Activated CD8-positive, alpha-beta memory T cell treated with anti-CD3 and anti-CD28 coated beads, Interleukin-2, amount 50 U/mL, for 48 hours (primary cell): Measurements from ENCODE around the gene ZHX3.

ENCODE experiments used
- DNase-seq: peaks from one replicate; pipeline ENCODE4 v3.0.0-alpha.2; 2020

Gene ZHX3

DNA sequence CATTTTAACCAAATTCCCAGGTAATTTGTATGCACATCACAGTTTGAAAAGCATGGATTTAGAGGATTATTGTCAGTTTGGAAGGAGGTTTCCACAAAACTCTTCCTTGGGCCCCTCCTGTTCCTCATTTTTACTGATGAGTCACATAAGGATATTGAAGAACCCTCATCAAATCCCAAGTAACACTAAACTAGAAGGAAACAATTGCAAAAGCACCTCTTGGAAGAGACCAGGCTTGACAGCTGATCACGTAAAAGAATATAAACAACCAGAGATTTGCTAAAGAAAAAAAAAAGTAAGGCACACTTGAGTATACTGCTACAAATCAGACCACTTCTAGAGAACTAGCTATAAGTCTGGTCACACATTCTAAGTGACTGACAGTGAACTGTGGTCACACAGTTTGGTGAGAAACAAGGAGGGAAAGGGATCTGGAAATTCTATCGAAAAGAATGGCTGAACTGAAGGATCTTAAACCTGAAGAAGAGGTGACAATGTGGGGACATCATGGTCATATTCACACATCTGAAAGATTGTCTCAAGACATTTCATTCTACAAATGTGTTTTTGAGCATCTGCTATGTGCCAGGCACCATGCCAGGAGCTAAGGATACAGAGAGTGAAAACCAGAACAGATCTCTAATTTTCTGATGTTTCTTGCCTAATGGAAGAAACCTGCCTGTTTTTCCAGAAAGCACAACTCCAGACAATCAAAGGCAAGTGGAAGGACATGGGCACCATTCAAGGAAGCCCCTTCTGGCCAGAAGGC lies 24.1 kb downstream of the ZHX3 start:
- DNase-seq, result no peak

DNA sequence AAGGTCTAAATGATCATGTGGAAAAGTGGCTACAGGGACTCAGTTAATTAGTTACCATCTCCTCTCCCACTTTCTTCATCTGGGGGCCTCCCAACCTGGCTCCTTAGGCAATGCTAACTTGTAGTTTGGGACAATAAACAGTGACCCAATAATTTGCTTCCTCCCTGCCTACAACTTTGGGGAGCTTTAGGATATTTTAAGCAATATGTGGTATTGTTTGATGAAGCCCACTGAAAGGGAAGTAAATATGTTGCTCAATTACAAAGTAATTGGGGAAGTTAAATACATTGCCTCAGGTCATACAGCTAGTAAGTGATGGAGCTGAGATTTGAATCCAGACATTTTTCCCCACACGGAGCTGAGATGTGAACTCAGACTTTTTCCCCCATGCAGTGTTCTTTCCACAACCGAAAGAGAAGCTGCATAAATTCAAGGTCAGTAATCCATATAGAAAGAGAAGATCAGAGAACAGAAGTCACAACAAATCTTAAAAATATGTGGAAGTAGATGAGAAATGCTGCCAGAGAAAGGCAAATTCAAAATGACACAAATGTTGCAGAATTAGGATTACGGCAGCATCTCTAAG lies 26.6 kb downstream of the ZHX3 start:
- DNase-seq, result no peak

DNA sequence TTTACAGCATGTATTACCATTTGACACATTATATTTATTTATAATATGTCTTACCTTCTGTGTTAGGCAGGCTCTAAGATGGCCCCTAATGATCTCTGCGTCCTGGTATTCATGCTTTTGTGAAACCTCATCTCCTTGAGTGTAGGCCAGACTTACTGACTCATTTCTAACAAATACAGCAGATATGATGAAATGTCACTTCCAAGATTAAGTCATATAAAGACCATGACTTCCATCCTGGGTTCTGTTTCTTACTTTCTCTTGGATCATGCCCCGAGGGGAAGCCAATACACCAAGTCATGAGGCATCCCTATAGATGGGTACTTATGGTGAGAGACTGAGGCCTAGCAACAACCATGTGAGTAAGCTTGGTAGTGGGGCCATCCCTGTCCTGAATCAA lies 30.2 kb downstream of the ZHX3 start:
- DNase-seq, result no peak

DNA sequence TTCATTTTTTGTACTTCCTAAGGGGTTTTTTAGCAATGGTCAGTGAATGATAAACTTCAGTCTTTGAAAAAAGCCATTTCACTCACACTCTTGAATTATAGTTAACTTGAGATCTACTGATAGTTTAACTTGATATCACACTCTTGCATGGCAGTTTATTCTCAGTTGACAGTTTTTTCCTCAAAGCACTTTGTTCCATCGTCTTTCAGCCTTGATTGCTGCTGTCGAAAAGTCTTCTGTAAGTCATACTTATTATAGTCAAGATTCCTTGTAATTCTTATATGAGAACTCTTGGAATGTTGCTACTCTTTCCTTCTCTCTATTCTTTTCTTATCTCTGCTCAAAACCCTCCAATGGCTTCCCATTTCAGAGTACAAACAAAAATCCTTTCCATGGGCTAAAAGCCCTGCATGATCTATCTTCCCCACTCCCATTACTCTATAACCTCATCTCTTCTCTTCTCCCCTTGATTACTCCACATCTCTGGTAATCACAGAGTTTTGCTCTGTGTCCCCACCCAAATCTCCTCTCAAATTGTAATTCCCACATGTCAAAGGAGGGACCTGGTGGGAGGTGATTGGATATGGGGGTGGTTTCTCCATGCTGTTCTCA lies 31.2 kb downstream of the ZHX3 start:
- no peak for DNase-seq

DNA sequence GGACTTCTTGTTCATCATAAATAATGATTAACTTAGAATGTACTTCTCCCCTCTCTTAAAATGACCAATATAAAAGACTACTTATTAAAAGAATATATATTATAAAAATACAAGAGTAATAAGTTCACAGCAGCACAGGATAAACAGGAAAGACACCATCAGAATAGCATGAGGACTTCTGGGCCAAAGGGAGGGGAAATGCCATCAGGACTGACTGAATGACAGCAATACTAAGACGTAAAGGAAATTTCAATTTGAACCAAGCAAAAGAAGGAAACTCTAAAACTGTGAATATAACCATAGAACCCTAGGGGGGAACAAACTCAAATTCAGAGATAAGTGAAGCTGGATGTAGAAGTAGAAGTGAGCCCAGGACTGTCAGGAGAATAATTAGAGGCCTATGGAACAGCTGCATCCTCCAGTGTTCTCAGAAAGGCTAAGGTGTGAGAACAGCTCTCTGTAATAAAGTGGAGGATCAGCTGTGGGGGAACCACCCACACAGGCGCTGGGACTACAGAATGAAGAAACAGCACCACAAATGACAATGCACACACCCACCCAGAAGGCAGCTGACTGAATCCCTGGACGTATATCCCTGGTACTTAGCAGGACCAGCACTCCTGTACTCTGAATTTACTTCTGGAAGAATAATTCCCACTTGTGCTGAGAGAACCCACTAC lies 37.8 kb downstream of the ZHX3 start:
- DNase-seq, result no peak

DNA sequence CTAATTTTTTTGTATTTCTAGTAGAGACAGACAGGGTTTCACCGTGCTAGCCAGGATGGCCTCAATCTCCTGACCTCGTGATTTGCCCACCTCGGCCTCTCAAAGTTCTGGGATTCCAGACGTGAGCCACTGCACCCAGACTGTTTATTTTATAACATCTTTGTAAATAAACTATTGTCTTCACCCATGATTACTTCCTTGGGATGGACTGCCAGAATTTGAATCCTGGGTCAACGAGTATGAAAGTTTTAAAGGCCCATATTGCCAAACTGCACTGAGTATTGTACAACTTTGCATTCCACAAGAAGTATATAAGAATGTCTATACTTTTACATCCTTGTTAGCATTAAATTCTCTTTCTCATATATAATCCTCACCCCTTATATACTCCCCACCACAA lies 38.6 kb downstream of the ZHX3 start:
- no peak for DNase-seq

DNA sequence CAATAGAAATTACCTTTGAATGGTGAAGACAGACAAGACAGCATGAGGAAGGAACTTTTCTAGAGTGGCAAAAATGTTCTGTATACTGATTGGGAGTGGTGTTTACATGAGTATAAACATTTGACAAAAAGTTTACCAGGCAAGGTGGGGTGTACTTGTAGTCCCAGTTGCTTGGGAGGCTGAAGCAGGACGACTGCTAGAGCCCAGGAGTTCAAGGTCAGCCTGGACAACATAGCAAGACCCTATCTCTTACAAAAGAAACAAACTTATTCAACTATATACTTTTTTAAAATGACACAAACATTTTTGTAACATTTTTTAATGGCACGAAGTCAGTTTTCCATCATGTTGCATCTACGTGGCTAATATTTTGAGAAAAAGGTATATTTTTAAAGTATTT lies 40.5 kb downstream of the ZHX3 start:
- DNase-seq, result no peak

DNA sequence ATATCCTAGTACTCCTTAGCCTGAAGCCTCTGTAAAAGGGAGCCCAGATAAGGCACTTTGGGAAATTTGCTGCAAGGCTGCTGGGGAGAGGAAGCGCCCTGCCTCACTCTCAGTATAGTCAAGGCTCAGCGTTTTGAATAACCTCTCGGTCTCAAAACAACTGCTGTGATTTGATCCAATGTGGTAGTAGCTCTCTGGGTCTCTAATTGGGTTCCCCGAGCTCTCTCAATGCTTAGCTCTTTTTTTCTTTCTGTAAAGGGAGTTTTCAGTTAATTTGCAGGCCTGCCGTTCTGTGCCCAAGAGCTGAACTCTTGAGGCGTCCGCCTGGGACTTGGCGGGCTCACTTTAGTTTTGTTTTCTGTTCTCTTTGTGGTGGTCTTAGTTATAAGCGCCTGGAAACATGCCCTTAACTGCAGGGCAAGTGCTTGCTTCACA lies 41.2 kb downstream of the ZHX3 start:
- no peak for DNase-seq

DNA sequence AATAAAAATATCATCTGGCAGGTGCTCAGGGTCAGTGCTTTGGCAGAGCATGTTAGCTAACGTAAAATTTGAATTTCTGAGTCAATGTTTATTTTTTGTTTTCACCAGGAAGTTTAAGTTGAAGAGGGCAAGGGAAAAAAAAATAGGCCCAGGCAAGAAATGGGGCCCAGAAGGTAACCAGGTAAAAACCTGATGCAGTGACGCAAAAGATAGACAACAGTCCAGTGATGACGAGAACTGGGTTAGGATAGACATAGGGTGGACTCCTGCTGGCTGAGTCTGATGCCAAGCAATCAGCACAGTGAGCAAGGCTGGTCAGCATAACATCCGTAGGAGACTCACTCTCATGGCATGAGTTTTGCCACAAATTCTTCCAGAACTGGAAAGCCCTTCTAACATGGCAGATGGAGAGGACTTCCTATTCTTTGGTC lies 42.2 kb downstream of the ZHX3 start:
- no peak for DNase-seq

DNA sequence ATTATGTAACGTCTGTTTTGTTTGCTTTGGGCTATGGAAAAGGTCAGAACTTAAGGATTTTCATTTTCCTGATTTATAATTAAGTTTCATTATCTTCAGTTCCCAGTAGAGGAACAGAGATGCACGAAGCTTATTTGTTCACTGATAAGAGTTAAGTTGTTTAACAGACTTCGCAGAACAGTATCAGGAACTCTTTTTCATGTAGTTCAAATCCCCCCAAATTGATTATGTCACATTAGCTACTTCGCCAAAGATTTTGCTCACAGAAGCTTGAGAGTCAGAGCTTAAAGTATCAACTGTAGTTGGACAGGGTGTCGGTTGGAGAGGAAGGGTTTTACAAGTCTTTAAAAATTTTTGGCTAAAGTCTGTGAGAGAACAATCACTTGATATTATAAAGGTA lies 43.4 kb downstream of the ZHX3 start:
- DNase-seq, result no peak

DNA sequence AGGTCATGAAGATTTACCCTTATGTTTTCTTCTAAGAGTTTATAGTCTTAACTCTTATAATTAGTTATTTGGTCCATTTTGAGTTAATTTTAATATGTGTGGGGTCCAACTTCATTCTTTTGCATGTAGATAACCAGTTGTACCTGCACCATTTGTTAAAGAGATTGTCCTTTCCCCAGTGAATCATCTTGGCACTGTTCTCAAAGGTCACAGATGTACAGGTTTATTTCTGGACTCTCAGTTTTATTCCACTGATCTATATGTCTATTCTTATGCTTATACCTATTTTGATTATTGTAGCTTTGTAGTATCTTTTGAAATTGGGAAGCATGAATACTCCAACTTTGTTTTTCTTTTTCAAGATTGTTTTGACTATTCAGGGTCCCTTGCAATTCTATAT lies 44.1 kb downstream of the ZHX3 start:
- DNase-seq, result no peak

DNA sequence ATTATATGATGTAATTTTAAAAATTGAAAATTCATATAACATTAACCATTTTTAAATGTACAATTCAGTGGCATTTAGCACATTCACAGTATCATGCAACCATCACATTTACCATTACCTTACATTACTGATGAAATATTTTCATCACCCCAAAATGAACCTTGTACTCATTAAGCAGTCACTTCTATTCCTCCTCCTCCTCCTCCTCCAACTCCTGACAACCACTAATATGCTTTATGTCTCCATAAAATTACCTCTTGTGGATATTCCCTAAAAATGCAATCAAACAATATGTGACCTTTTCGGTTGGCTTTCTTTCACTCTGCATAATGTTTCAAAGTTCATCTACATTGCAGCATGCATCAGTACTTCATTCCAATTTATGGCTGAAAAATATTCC lies 45.2 kb downstream of the ZHX3 start:
- DNase-seq, result no peak

DNA sequence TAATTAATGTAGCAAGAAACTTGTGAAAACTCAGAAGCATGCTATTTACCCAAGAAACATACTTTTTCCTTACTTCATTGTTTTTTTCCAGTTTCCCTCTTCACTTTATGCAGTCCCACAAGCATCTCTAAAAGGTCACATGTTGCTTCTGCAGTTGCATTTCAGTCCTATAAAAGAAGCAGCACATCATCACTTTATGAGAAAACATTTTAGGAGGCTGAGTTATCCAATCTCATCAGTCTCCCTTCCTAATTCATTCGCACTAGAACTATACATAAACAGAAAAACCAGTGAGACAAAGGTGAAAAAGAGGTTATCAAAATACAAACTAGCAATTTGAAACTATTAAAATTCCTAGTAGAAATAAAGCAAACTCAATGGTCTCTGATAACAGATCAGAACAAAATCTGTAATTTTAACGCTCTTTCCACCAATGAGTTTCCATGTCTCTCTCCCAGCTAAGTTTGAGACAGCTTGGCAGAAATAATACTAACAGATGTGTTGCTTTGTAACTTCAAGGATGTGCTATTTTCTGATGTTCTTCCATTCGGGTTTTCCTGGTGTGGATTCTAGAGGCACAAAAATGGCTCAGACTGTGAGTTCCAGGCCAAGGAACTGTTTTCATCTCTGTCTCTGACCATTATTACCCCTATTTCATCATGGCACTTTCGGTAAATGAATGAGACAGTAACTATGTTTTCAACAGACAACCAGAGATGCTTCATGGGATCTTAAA lies 48.4 kb downstream of the ZHX3 start:
- no peak for DNase-seq

DNA sequence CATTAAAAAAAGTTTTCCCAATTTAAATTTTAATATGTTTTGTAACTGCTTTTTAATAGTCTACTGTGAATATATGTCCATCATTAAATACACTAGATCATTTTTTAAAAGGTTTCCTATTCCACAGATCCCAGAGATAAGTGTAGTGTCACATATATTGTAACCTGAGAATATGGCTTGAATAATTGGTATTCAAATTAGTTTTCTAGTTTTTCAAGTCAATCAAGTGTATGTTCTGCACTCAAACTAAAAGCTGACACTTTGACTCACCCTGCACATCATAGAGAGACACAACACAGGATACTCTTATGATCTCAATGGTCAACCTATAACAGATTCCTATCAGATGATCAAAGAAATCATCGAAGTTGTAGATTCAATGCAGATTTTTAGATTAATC lies 49.1 kb downstream of the ZHX3 start:
- no peak for DNase-seq

DNA sequence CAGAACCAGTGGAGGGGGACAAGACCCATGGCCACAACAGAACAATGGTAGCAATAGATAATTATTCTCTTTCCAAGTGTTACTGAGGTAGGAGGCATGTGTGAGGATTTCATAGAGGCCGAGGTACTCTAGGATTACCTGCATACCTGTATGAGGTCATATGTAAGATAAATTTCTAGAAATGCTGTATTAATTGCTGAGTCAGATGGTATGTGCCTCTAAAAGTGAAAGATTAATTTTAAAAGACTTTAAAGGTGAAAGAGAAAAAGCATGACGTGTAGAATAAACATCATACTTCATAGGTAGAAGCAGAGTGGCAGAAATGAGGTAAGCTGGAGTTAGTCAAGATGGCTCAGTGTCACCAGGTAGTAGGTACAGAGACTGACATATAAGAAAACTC lies 51.6 kb downstream of the ZHX3 start:
- DNase-seq, result no peak

DNA sequence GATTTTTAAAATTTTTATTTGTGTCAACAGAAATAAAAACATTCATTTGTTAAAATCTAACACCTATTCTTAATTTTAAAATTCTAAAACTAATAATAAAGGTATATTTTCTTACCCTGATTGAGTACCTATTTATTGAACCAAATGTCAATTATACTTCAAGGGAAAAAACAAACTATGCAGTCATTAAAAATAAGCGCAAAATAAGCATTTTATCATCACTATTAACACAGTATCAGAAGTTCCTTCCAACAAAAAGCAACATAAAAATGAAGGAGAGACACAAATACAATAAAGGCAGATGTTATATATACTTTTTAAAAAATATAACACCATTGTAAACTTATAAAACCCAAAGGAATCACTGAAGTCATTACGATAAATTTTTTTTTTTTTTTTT lies 52.7 kb downstream of the ZHX3 start:
- DNase-seq, result no peak

DNA sequence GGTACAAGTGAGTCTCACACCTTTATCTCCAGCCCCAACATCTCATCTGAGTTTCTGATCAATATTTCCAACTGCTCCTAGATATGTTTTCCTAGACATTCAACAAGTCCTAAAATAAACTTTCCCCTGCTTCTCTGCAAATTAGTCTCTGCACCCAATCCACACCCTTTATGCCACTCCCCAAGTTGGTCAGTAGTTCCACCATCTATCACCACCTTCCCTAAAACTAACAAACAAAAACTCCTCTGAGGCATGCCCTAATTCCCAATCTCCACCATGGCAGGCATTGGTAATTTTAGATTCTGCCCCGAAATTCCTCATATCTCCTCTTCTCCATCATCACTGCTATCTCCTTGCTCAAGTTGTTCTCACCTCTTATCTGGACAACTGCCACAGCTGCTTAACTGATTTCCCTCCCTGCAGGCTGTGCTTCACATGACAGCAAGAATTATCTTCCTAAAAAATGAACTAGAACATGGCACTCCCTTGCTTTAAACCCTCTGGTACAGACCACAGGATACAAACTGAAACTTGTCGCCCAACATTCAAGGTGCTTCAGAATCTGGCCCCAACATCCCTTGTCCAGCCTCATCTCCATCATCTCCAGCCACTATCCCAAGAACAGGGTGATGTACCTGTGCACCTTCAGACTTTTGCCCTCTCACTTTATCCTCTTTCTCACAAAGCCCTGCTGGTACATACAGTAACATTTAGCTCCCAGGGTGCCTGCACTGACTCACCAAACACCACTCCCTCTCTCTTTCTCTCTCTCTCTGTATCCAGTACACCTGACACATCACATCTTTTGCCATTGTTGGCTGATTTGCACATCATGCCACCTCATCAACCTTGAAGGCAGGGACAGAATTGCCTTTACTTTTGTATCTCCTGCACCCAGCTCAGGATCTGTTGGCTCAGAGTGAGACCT lies 55.5 kb downstream of the ZHX3 start:
- DNase-seq, result no peak

DNA sequence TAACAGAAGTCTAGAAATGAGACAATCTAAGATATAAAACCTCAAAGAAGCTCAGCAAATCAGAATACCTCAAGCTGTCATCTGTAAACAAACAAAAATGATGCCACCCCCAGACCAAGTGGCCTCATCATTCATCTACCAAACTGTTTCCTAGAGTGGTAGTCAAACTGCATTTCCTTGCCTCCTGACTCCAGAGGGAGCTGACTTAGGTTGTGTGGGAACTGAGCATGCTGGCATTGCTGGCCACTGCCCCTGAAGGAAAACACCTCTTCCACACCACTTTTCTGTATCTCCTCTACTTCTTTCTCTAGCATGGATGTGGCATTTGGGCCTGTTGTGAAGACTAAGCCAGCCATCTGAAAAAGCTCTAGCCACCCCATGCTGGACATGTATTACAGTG lies 56.3 kb downstream of the ZHX3 start:
- DNase-seq, result no peak

DNA sequence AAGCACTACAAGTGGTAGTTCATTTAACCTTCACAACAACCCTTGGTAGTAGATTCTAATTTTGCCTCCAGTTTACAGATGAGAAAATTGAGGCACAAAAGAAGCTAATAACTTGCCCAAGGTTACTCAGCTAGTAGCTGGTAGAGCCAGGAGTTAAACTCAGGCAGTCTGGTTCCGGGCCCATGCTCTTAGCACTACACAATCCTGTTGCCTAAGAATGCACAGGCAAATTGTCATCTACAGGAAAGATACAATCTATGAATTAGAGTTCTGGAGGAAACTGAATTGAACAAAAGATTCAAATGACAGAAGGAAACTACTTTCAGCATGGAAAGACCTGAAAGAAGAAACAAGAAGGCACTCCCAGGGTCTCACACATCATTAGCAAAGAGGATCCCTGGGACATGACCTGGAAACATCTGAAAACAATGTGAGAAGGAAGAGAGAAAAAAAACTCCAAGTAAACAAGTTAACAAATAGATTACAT lies 56.8 kb downstream of the ZHX3 start:
- no peak for DNase-seq

DNA sequence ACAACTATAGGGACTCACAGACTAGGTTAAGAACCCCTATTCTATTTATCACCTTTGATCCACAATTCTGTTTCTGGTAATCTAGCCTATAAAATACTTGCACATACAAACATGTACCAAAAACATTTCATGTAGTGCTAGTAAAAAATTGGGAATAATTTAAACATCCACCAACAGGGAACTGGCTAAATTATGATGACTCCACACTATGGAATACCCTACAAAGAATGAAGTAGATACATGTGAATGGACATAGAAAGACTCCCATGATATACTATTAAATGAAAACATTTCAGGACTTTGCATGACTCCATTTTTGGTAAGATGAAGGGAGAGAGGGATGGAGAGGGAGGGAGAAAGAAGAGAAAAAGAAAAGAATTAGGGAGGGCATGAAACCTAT lies 58.2 kb downstream of the ZHX3 start:
- DNase-seq, result no peak

DNA sequence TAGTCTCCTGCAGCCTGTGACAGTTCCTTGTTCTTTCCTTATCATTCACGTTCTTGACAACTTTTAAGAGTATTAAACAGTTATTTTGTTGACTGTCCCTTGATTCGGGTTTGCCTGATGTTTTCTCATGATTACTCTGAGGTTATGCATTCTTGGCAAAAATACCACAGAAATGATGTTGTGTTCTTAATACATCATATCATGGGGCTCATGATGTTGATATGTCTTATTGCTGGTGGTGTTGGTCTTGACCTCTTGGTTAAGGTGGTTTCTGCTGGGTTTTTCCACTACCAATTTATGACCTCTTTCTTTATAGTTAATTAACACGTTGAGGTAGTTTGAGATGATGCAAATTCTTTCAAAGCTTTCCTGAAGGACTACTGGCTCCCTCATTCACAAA lies 59.1 kb downstream of the ZHX3 start:
- no peak for DNase-seq

DNA sequence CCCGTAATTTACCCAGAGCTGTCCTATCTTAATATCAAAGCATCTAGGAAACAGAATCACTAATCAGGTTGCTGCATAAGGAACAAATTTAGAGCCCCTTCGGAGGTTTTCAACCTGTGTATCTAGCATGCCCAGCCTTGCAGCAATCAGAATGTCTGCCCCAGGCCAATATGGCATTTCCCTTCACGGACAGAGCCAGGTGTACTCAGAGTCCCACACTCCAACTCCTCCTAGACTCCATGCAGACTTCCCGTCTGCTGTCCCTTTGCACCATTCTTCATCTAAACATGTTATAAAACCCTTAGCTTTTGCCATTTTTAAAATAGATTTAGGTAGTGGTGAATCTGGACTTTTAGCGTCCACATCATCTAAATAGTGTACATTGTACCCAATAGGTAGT lies 61.0 kb downstream of the ZHX3 start:
- no peak for DNase-seq
